SU-DHL-6 (cell line): ENCODE data around the gene CKS1B.

Source experiments
- H2AFZ ChIP-seq: fragments of 200-600 bp; sonication (generic); 2 replicates; pipeline ENCODE4 v1.6.1; 2014; ENCODE audit warnings: low read depth, mild to moderate bottlenecking, moderate library complexity, mixed read lengths, antibody characterized with exemption, low read length; ENCODE audit not compliant: severe bottlenecking
- H3F3A ChIP-seq: fragments of 200-600 bp; shearing (Covaris generic); 2 replicates; pipeline ENCODE4 v1.6.0; 2016; ENCODE audit warnings: antibody characterized with exemption, mild to moderate bottlenecking; ENCODE audit not compliant: insufficient read depth
- H3K27ac ChIP-seq: fragments of 200-600 bp; sonication (generic); 2 replicates; pipeline ENCODE4 v1.5.1; 2016; ENCODE audit warnings: low read depth, mild to moderate bottlenecking, low read length, moderate library complexity, mixed read lengths
- H3K27me3 ChIP-seq: fragments of 200-600 bp; sonication (generic), shearing (Covaris generic); 2 replicates; pipeline ENCODE4 v1.6.0; 2014; ENCODE audit warnings: mild to moderate bottlenecking, low read length
- H3K36me3 ChIP-seq: fragments of 200-600 bp; sonication (generic); 2 replicates; pipeline ENCODE4 v1.6.1; 2014; ENCODE audit warnings: mild to moderate bottlenecking, low read length, mixed read lengths
- H3K4me2 ChIP-seq: fragments of 300-600, 200-600 bp; shearing (Covaris generic), sonication (generic); 2 replicates; pipeline ENCODE4 v1.6.0; 2014; ENCODE audit warnings: low read length, low read depth, mild to moderate bottlenecking; ENCODE audit not compliant: poor library complexity, severe bottlenecking
- H3K4me3 ChIP-seq: fragments of 200-600 bp; sonication (generic); 2 replicates; pipeline ENCODE4 v1.5.1; 2014; ENCODE audit warnings: antibody characterized with exemption, low read length, mild to moderate bottlenecking, mixed read lengths; ENCODE audit not compliant: insufficient read depth, poor library complexity, severe bottlenecking
- H3K79me2 ChIP-seq: fragments of 200-600 bp; sonication (generic); 2 replicates; pipeline ENCODE4 v1.6.1; 2014; ENCODE audit warnings: mild to moderate bottlenecking, low read length, moderate library complexity; ENCODE audit not compliant: insufficient read depth
- H3K9ac ChIP-seq: fragments of 200-600 bp; sonication (generic); 2 replicates; pipeline ENCODE4 v1.7.0; 2014; ENCODE audit warnings: mild to moderate bottlenecking, low read length
- H3K9me2 ChIP-seq: fragments of 200-600 bp; sonication (generic); replicated peaks from 2 replicates; pipeline ENCODE4 v1.6.1; 2014; ENCODE audit warnings: low read length; ENCODE audit not compliant: insufficient read depth
- H3K9me3 ChIP-seq: fragments of 200-600 bp; sonication (generic); 2 replicates; pipeline ENCODE4 v1.6.1; 2014; ENCODE audit warnings: low read length, mixed read lengths; ENCODE audit not compliant: insufficient read depth
- H4K20me1 ChIP-seq: fragments of 200-600 bp; sonication (generic); 2 replicates; pipeline ENCODE4 v1.6.1; 2014; ENCODE audit warnings: low read depth, mild to moderate bottlenecking, antibody characterized with exemption, low read length, moderate library complexity, mixed read lengths
- EZH2phosphoT487 ChIP-seq: fragments of 200-600 bp; sonication (generic), shearing (Covaris generic); conservative IDR thresholded peaks from 2 replicates; pipeline ENCODE4 v1.6.1; 2018; ENCODE audit warnings: mild to moderate bottlenecking, antibody characterized with exemption, low read length, moderate library complexity, mixed read lengths
- TF ChIP-seq, protein P1 (sequence below): fragments of 200-600 bp; sonication (generic); IDR thresholded peaks from one replicate; pipeline ENCODE4 v1.5.1; 2017; ENCODE audit warnings: antibody characterized with exemption, mild to moderate bottlenecking, low read length, moderate library complexity; ENCODE audit not compliant: insufficient read depth, poor library complexity, severe bottlenecking

Gene CKS1B

DNA sequence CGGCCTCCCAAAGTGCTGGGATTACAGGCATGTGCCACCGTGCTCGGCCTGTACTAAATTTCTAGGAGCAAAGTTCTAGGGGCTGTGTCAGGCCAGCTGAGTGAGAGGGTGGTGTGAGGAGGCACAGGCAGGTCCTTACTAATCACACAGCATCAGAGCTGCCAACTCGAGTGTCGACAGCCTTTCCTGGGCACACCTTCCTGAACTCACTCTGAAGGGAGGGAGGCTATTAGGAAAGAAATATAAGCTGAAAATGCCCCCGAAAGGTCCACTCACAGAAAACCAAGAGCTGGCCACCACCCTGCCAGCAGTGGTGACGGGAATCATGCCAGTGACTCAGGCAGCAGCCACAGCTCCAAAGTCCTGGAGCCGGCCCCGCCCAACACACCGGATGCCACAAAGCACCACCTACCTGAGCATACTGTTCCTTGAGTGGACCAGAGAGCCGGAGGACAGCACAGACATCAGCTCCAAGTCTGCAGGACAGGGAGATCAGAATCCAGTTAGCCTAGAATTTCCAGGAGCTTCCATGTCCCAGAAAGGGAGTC, 42.5 kb upstream of the CKS1B start:
- TF ChIP-seq, protein P1, sequence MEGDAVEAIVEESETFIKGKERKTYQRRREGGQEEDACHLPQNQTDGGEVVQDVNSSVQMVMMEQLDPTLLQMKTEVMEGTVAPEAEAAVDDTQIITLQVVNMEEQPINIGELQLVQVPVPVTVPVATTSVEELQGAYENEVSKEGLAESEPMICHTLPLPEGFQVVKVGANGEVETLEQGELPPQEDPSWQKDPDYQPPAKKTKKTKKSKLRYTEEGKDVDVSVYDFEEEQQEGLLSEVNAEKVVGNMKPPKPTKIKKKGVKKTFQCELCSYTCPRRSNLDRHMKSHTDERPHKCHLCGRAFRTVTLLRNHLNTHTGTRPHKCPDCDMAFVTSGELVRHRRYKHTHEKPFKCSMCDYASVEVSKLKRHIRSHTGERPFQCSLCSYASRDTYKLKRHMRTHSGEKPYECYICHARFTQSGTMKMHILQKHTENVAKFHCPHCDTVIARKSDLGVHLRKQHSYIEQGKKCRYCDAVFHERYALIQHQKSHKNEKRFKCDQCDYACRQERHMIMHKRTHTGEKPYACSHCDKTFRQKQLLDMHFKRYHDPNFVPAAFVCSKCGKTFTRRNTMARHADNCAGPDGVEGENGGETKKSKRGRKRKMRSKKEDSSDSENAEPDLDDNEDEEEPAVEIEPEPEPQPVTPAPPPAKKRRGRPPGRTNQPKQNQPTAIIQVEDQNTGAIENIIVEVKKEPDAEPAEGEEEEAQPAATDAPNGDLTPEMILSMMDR, result no peak
- no peak for TF ChIP-seq EZH2phosphoT487
- no peak overlapping the region for H2AFZ ChIP-seq
- no peak overlapping the region for H3K9ac ChIP-seq
- no peaks in the 10 kb centered on the region for H3K27me3 ChIP-seq
- H3K4me3 ChIP-seq, result no peak overlapping the region
- no peaks in the 10 kb centered on the region for H4K20me1 ChIP-seq
- H3F3A ChIP-seq, result no peaks in the 10 kb centered on the region
- no peaks in the 10 kb centered on the region for H3K9me2 ChIP-seq
- no peaks in the 10 kb centered on the region; the same call in 1 of the 2 replicates for H3K36me3 ChIP-seq
- peaks cover 13% of the 10 kb centered on the region for H3K79me2 ChIP-seq
- no peaks in the 10 kb centered on the region for H3K9me3 ChIP-seq
- no peak overlapping the region for H3K4me2 ChIP-seq
- no peak overlapping the region for H3K27ac ChIP-seq

DNA sequence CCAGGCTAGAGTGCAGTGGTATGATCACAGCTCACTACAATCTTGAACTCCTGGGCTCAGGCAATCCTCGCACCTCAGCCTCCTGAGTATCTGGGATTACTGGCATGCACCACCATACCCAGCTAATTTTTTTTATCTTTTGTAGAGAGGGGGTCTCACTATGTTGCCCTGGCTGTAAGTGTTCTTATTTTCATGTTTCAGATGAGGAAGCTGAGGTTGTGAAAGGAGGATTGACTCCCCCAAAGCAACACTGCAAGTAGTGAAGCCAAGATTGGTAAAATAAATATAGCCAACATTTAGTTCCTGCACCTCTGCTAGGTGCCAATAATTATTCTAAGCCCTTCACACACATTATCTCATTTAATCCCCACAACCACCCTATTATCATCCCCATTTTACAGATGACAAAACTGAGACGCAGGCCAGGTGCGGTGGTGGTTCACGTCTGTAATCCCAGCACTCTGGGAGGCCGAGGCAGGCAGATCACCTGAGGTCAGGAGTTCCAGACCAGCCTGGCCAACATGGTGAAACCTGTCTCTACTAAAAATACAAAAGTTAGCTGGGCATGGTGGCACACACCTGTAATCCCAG, 40.0 kb upstream of the CKS1B start:
- Histone ChIP-seq H3K27ac (no peak overlapping the region), H3K4me3 (no peak overlapping the region), H3F3A (peaks cover 10% of the 10 kb centered on the region), H3K9me3 (no peaks in the 10 kb centered on the region), H3K36me3 (no peaks in the 10 kb centered on the region), H3K4me2 (no peak overlapping the region), H3K9ac (no peak overlapping the region), H3K9me2 (no peaks in the 10 kb centered on the region), H2AFZ (no peak overlapping the region), H3K79me2 (peaks cover 13% of the 10 kb centered on the region), H3K27me3 (no peaks in the 10 kb centered on the region), H4K20me1 (no peaks in the 10 kb centered on the region)
- TF ChIP-seq, protein P1, result no peak
- TF ChIP-seq EZH2phosphoT487, result no peak

DNA sequence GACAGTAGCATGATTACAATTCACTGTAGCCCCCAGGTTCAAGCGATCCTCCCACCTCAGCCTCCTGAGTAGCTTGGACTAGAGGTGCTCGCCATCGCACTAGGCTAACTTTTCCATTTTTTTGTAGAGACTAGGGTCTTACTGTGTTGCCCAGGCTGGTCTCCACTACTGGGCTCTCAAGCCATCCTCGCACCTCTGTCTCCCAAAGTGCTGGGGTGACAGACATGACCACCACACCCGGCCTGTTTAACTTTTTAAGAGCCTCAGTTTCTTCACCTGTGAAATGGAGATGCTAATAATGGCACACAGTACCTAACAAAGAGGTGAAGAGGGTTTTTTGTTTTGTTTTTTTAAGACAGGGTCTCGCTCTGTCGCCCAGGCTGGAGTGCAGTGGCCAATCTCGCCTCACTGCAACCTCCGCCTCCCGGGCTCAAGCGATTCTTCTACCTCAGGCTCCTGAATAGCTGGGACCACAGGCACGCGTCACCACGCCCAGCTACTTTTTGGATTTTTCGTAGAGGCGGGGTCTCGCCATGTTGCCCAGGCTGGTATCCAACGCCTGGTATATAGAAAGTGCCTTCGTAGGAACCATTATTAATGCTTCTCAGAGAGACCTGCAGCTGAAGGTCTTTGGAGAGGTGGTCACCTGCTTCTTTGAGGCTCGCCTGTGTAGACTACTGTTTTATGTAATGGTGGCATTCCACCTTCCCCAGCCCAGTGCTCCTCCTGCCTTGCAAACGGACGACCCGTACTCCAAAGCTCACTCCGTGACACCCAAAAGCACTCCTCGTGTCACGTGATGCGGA, 38.5 kb upstream of the CKS1B start:
- Histone ChIP-seq H2AFZ (peak overlapping the region; percentile 73), H4K20me1 (no peaks in the 10 kb centered on the region), H3K4me2 (peak overlapping the region; percentile 73), H3K9me2 (no peaks in the 10 kb centered on the region), H3K27me3 (no peaks in the 10 kb centered on the region), H3K79me2 (peaks cover 13% of the 10 kb centered on the region), H3K9ac (peak overlapping the region; percentile 88), H3F3A (peaks cover 14% of the 10 kb centered on the region), H3K4me3 (peak overlapping the region; percentile 79), H3K36me3 (no peaks in the 10 kb centered on the region), H3K9me3 (no peaks in the 10 kb centered on the region), H3K27ac (peak overlapping the region; percentile 88)
- TF ChIP-seq, protein P1, result no peak
- TF ChIP-seq EZH2phosphoT487, result no peak
